Panc1 (cell line): ENCODE measurements around the gene LRRK1. TPM values are rescaled to one million over a fixed set of nuclear protein-coding genes. Genes with fewer than 3 reads are reported as not detected.

Experiments used
- ATAC-seq: fragments of 200-7000 bp; cut with Tn5 transposase; 2 replicates; pipeline ENCODE4 v1.9.1; 2020; ENCODE audit warnings: mild to moderate bottlenecking, moderate library complexity
- BruUV-seq: library from RNA; stranded (reverse); fragments of 400-500 nt; replicated peaks from 2 replicates; lab custom pipeline; 2021; lab: Mats Ljungman, UMichigan
- CTCF ChIA-PET: fragments of 300-600 bp; sonication (Branson Sonifier 250); formaldehyde crosslinking; loops from one replicate; lab custom pipeline; 2022; ENCODE audit warnings: antibody characterized with exemption; lab: Charles Lee
- POLR2A ChIA-PET: fragments of 300-600 bp; sonication (Branson Sonifier 250); formaldehyde crosslinking; loops from one replicate; lab custom pipeline; 2022; ENCODE audit warnings: antibody characterized with exemption; lab: Charles Lee
- DNase-seq: peaks from one replicate; pipeline ENCODE4 v3.0.0-alpha.2; 2010; ENCODE audit warnings: low read depth, low spot score
- H3K27ac ChIP-seq: 2 replicates; pipeline ENCODE4 v1.5.1; 2011; ENCODE audit warnings: mild to moderate bottlenecking, low read length, inconsistent platforms
- H3K27me3 ChIP-seq: fragments of 200-500 bp; sonication (Bioruptor generic); 2 replicates; pipeline ENCODE4 v1.6.0; 2014; ENCODE audit warnings: low read length, inconsistent platforms; ENCODE audit not compliant: control insufficient read depth, insufficient read depth
- H3K36me3 ChIP-seq: fragments of 200-500 bp; sonication (Bioruptor generic); 2 replicates; pipeline ENCODE4 v1.5.1; 2014; ENCODE audit warnings: inconsistent platforms, mild to moderate bottlenecking, low read length, moderate library complexity; ENCODE audit not compliant: control insufficient read depth, insufficient read depth
- H3K4me1 ChIP-seq: 2 replicates; pipeline ENCODE4 v1.5.1; 2011; ENCODE audit warnings: inconsistent platforms, mild to moderate bottlenecking, low read length, moderate library complexity; ENCODE audit not compliant: control insufficient read depth, insufficient read depth
- H3K4me3 ChIP-seq, 2 experiments: 2 replicates each; pipeline ENCODE4 v1.5.1; 2011 to 2012; ENCODE audit warnings: low read depth in 2 of 2, low read length in 2 of 2, mild to moderate bottlenecking in 2 of 2, inconsistent platforms in 1 of 2, moderate library complexity in 1 of 2
- H3K9me3 ChIP-seq: fragments of 200-500 bp; sonication (Bioruptor generic); 2 replicates; pipeline ENCODE4 v1.5.1; 2014; ENCODE audit warnings: low read depth, mild to moderate bottlenecking, inconsistent platforms, low read length, moderate library complexity; ENCODE audit not compliant: control insufficient read depth, insufficient read depth
- CTCF ChIP-seq: fragments of 450-650 bp; IDR thresholded peaks from 2 replicates; pipeline ENCODE4 v1.5.1; 2017; ENCODE audit warnings: mild to moderate bottlenecking
- POLR2AphosphoS5 ChIP-seq: IDR thresholded peaks from 2 replicates; pipeline ENCODE4 v1.6.1; 2012; ENCODE audit warnings: mild to moderate bottlenecking, low read depth, low read length, moderate library complexity
- REST ChIP-seq, 2 experiments: IDR thresholded peaks; 2 replicates each; pipeline ENCODE4 v1.6.1; 2011 to 2012; ENCODE audit warnings: low read depth in 2 of 2, control low read depth in 1 of 2, low read length in 1 of 2, mild to moderate bottlenecking in 1 of 2, moderate library complexity in 1 of 2; ENCODE audit not compliant: insufficient read depth in 1 of 2
- SIN3A ChIP-seq: IDR thresholded peaks from 2 replicates; pipeline ENCODE4 v1.6.1; 2012; ENCODE audit warnings: low read depth, mild to moderate bottlenecking, low read length, moderate library complexity, borderline replicate concordance; ENCODE audit not compliant: insufficient read depth
- TCF7L2 ChIP-seq: IDR thresholded peaks from 2 replicates; pipeline ENCODE4 v1.6.1; 2011; ENCODE audit warnings: mild to moderate bottlenecking, low read depth, low read length, inconsistent platforms
- in situ Hi-C: cut with HindIII; loops from 2 replicates; pipeline ENCODE4 v1.10.0; 2016; ENCODE audit warnings: low sequenced_read_pairs, low pct_unique_long_range_greater_than_20kb
- intact Hi-C: fragments of 100-400 bp; cut with micrococcal nuclease; formaldehyde crosslinking; loops from one replicate; pipeline ENCODE4 v1.10.0; 2022; ENCODE audit not compliant: unreplicated experiment
- total RNA-seq: library from RNA; stranded (reverse); gene quantifications from one replicate; pipeline ENCODE4 v1.2.1, GENCODE V29; 2021; ENCODE audit not compliant: unreplicated experiment

Gene LRRK1
- total RNA-seq, 1 experiment from 2014 or later: 88.0 TPM

DNA sequence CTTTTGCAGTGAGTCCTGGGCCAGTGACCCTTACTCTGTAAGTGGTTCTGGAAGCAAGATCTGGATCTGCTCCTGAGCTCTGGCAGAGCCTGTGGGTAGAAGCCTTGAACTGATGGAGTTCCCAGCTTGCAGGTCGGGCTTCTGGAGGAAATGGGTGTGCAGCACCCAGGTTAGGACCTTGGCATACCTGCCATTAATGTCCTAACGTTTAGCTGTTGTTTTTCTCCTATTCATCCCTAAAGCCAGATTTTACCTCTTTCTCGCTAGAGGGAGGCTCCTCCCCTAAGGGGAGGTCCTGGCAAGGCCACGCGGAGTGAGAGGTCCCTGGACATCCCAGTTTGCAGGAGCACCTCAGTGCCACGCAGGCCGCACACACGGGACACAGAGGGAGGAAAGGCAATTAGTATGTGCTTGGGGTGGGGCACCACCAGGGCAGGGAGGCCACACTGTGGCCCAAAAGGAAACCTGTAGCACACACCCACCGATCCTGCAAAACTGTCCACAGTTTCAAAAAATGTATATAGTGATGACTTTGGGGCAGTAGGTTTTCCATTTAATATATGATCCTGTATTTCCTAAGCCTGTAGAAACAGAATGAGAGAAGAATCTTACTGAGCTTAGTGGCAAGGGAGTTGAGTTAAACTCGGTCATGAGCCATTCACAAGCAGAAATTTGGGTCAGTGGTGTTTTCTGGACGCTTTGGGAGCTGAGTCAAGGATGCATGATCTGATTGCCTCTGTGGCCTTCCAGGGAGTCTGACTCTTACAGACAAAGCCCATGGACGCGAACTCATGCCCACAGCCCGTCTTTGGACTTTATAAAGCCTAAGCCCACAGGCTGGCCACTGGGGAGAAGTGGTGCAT is 148.7 kb downstream of the LRRK1 start:
- intact Hi-C loops (no loop called here), in situ Hi-C loops (no loop called here)
- no peaks in the 10 kb centered on the region for H3K9me3 ChIP-seq
- ChIA-PET CTCF (no interaction called here), POLR2A (interaction anchor here (0.6 kb wide), 1 partner anchor 324 kb away, joined by 3 read pairs; no protein-coding TSS in a partner anchor)
- no peak for TF ChIP-seq POLR2AphosphoS5
- TF ChIP-seq SIN3A: no peak
- TF ChIP-seq CTCF: no peak
- TF ChIP-seq TCF7L2: no peak
- no peak for TF ChIP-seq REST (IDR thresholded peaks at IDR 0.05; ENCODE audit: insufficient read depth in 1 of 2, low read depth in 2 of 2, low read length in 1 of 2)
- H3K4me1 ChIP-seq: peaks cover 6% of the 10 kb centered on the region; the same call in 1 of the 2 replicates
- ATAC-seq (no peak), DNase-seq (no peak)
- no peak overlapping the region for H3K4me3 ChIP-seq
- H3K27me3 ChIP-seq: no peaks in the 10 kb centered on the region
- H3K27ac ChIP-seq: no peak overlapping the region
- BruUV-seq: no TSS peak
- no peaks in the 10 kb centered on the region for H3K36me3 ChIP-seq

DNA sequence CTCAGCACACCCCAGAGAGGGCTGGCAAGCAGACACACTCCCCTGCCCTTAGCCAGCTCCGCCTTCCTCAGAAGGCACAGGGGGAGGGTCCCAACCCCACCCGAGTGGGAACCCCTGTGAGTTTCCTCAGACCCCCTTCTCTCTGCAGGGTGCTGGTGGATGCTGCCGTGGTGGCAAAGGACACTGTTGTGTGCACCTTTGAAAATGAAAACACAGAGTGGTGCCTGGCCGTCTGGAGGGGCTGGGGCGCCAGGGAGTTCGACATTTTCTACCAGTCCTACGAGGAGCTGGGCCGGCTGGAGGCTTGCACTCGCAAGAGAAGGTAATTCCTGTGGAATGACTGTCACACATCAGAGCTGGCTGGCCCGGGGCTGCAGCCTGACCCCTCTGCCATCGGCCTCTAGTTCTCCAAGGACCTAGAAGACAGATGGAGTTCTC is 149.4 kb downstream of the LRRK1 start:
- intact Hi-C loops: no loop called here
- Histone ChIP-seq H3K4me3 (no peak overlapping the region), H3K27me3 (no peaks in the 10 kb centered on the region), H3K27ac (no peak overlapping the region), H3K9me3 (no peaks in the 10 kb centered on the region), H3K36me3 (no peaks in the 10 kb centered on the region), H3K4me1 (peaks cover 6% of the 10 kb centered on the region; the same call in 1 of the 2 replicates)
- POLR2A ChIA-PET: no interaction called here
- in situ Hi-C loops: no loop called here
- no peak for TF ChIP-seq SIN3A
- TF ChIP-seq TCF7L2: no peak
- TF ChIP-seq POLR2AphosphoS5: no peak
- TF ChIP-seq REST (IDR thresholded peaks at IDR 0.05; ENCODE audit: insufficient read depth in 1 of 2, low read depth in 2 of 2, low read length in 1 of 2): no peak
- TF ChIP-seq CTCF: no peak
- ATAC-seq (no peak), DNase-seq (no peak)
- no TSS peak for BruUV-seq
- CTCF ChIA-PET: no interaction called here
